ENCODE results near the gene MAP3K14.

The MAP3K14 gene

DNA sequence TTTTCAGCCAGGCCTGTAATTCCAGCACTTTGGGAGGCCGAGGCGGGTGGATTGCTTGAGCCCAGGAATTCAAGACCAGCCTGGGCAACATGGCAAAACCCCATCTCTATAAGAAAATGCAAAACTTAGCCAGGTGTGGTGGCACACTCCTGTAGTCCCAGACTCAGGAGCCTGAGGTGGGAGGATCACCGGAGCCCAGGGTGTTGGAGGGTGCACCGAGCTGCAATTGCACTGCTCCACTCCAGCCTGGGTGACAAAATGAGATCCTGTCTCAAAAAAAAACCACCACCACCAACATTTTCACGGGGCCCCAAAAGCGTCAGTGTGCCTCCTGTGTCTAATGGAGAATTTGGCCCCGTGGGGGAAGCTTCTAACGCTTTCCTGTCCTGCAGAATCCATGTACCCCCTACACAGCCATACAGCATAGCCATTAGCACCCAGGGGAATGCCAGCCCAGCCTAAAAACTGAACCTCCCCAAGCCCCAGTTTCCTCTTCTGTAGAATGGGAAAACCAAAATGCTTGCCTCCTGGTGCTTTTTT, 22.2 kb upstream of the MAP3K14 start:
- no peak for DNase-seq (ENCODE audit: low spot score)

- DNase-seq (ENCODE audit: low spot score), result no peak
Observed at GRCh38 chr17:45338023-45338781, 21.4 kb upstream of the MAP3K14 start.

DNA sequence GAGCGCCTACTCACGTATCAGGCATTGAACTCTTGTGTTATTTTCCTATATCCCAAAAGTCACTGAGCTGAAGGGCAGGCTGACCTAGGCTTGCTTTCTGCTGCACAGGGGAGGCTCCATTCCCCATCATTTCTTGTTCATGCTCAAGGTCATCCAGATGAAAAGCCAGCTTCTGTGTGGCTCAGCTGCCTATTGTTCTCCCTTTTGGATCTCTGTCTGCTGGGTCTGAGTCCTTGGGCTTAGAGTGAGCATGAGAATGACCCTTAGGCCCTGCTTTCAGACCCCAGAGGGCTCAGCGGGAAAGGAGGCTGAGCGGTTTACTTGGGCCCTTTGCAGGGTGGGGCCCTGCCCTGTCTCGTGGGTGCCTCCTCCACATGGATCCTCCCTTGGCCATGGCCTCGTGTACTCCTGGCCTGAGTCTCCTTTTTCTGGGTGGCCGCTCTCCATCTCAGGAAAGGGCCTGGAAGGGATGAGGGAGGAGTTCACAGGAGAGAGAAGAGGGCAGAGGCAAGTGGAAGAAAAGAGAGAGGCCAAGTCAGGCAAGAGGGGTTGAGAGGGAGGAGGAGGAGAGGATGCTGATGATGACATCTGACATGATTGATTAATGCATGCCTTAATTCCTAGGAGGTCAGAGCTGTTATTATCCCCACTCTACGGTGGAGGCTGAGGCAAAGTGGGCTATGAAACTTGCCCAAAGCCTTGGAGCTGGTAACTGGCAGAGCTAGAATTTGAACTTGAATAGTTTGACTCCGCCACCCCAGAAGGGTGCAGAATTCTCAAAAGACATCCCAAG, 19.8 kb upstream of the MAP3K14 start:
- no peak for DNase-seq (ENCODE audit: low spot score)

- DNase-seq (ENCODE audit: low spot score), result no peak
Observed at GRCh38 chr17:45335721-45336120, 18.9 kb upstream of the MAP3K14 start.

- no peak for DNase-seq (ENCODE audit: low spot score)
Observed at GRCh38 chr17:45334701-45335677, 18.2 kb upstream of the MAP3K14 start.

- DNase-seq (ENCODE audit: low spot score), result no peak
Observed at GRCh38 chr17:45334231-45334630, 17.4 kb upstream of the MAP3K14 start.

DNA sequence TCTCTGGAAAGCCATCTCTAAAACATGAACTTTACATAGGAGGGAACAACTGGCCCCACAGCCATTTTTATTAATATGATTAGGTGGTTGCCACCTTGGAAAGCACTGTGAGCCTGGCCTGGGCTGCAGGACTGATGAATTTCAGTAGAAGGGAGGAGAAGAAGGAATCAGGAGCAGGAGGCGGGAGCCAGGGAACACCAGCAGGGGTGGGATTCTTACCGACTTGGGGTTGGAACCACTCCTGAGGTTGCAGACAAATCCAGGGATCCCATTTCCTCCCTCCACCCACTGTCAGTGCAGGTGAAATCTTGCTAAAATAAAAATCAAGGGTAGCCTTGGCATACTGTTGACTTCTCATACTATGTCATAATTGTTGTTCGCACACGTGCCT, 16.9 kb upstream of the MAP3K14 start:
- no peak for DNase-seq (ENCODE audit: low spot score)

- DNase-seq (ENCODE audit: low spot score), result no peak
Observed at GRCh38 chr17:45332989-45333701, 16.3 kb upstream of the MAP3K14 start.

DNA sequence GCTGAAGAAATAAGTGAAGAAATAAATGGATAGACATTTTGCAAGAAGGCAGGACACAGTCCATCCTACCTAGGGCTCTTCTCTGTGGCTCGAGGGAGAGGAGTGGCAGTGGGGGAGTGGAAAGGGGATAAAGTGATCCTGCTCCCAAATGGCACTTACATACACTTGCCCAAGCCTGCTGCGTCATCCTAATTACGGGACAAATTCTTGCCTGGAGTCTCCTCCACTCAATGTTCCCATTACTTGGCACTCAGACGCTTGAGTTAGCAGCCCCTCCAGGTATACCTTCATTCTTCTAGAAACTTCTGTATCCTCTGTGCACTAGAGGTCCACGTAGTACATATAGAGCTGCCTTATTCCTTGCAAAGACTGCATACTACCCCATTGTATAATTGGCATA, 15.7 kb upstream of the MAP3K14 start:
- no peak for DNase-seq (ENCODE audit: low spot score)

GRCh38 chr17:45326626-45327025, 9.8 kb upstream of the MAP3K14 start:
- no peak for DNase-seq (ENCODE audit: low spot score)

DNA sequence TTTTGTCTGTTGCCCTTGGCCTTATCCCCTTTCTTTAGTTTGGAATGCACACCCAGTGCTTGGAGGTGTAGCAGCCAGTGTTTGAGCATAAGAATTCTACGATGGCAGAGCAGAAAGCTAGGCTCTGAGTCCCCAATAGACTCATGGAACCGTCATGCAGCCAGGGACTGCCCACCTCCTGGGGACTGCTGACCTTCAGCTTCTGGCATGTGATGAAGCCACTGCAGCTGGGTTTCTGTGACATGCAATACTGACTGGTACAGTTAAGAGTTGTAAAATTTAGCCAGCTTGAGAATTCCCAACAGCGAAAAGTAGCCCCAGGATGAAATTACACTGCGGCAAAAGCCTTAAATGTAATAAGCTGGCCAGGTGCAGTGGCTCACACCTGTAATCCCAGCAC, 9.0 kb upstream of the MAP3K14 start:
- no peak for DNase-seq (ENCODE audit: low spot score)

DNA sequence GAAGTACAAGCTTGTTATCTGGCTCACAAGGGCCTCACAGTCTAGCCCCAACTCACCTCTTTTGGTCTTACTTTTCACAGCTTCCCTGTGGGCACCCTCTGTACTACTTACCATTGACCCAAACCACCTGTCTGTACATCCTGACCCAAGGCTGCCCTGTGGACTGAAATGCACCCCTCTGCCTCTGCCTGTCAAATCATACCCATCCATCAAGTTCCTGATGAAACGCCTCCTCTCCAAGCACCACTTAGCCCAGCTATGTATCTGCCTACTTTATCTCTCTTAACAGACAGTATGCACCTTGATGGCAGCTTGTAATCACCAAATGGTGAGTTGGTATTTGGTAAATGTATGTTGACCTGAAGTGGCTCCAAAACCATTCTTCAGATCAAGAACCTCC, 7.5 kb upstream of the MAP3K14 start:
- DNase-seq (ENCODE audit: low spot score), result no peak

DNA sequence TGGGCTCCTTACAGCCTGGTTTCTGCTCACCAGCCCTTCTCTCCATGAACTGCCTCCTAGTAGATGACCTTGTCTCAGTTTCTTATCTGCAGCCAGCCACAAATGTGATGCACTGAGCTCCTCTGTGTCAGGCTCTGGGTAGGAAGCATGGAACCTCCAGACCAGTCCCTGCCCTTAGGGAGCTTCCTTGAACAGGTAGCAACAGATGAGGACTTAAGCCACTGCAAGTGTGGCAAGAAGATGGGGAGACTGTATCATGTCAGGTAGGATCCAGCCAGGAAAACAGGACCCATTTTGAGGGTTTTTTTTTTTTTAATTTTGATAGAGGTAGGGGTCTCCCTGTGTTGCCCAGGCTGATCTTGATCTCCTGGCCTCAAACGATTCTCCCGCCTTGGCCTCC, 5.3 kb upstream of the MAP3K14 start:
- no peak for DNase-seq (ENCODE audit: low spot score)

DNA sequence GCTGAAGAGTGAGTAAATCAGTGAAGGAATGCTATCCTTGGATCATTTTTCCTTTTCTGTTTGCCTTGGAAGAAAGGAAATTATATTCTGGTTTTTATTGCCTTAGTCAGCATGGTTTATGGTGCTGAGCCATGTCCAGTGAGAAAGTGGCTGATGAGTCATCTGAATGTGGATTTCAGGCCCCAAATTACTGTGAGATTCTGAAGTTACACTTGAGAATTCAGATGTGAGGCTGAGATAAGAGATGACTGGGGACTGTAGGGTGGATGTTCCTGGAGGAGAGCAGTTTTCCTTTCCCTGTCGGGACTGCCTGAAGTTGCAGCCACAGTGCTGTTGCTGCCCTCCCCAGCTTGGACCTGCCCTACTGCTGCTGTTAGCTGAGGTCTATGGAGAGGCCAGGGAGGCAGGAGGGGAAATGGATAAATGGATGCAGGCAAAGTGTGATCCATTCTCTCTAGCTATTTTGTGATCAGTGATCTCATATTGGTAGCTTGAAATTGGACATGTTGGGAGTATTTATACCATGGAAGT, 4.2 kb upstream of the MAP3K14 start:
- no peak for DNase-seq (ENCODE audit: low spot score)

- no peak for DNase-seq (ENCODE audit: low spot score)
Observed at GRCh38 chr17:45320349-45320930, 3.6 kb upstream of the MAP3K14 start.

GRCh38 chr17:45319239-45319703, 2.5 kb upstream of the MAP3K14 start:
- DNase-seq (ENCODE audit: low spot score), result no peak

GRCh38 chr17:45318561-45319230, 1.9 kb upstream of the MAP3K14 start:
- DNase-seq (ENCODE audit: low spot score), result no peak

DNA sequence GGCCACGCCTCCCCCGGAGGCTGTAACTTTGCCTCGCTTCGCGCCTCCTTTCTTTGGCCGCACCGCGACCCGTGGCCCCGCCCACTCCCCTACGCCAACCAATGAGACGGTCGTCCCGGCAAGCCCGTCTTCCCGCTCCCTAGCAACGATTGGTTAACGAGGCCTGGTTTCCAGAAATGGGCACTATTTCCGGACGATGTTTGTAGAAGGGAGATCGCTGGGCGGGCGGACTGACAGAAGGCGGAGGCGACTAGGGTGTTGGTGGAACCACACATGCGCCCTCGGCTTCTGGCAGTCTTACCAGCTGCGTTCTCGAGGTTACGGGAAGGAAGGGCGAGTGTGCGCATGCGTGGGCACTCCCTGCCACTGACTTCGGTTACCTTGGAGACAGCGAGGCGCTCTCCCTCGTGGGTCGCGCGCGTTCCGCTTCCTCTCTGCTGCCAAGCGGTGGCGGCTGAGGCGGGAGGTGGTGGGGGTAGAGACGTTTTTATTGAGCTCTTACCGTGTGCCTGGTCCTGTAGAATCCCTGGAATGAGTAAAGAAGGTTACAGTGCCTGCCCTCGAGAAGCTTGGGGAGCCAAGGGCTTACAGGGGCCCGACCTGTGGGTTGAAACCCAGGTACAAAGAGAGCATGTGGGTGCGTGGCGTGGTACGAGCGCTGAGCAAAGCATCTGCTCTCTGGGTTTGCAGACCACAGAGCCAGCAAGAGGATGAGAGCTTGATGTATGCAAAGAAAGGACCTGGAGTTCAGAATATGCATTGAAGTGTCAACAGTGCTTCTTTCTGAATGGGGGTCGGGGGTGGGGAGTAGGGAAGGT, 500 bp upstream of the MAP3K14 start:
- DNase-seq (ENCODE audit: low spot score), result peak; percentile 100

Measured in globus pallidus (tissue), 1 donor.